H1 (cell line): ENCODE measurements around the gene CDX2.

Experiments
- ATF2 ChIP-seq: IDR thresholded peaks from 2 replicates; pipeline ENCODE4 v1.6.1; 2012; ENCODE audit warnings: low read length, inconsistent platforms
- BCL11A ChIP-seq, 2 experiments: IDR thresholded peaks; one replicate each; pipeline ENCODE4 v1.6.1; 2011; ENCODE audit warnings: low read depth in 2 of 2, low read length in 2 of 2, mild to moderate bottlenecking in 2 of 2
- CTCF ChIP-seq, 3 experiments: IDR thresholded peaks; 1 replicate in 2 of 3; 2 replicates in 1 of 3; pipeline versions ENCODE4 v1.5.1 to v1.6.1; 2011; ENCODE audit warnings: low read length in 3 of 3, mild to moderate bottlenecking in 3 of 3, inconsistent platforms in 2 of 3, low read depth in 1 of 3, moderate library complexity in 1 of 3; ENCODE audit not compliant: insufficient read depth in 1 of 3; ENCODE audit errors: control extremely low read depth in 1 of 3
- FOSL1 ChIP-seq: IDR thresholded peaks from 2 replicates; pipeline ENCODE4 v1.6.1; 2011; ENCODE audit warnings: mild to moderate bottlenecking, low read depth, low read length, moderate library complexity; ENCODE audit not compliant: insufficient read depth
- JUND ChIP-seq: IDR thresholded peaks from 2 replicates; pipeline ENCODE4 v1.6.1; 2011; ENCODE audit warnings: mild to moderate bottlenecking, improper control_type of control experiment, low read length
- KDM1A ChIP-seq: fragments of 200-600, 300-600 bp; sonication (generic); IDR thresholded peaks from 2 replicates; pipeline ENCODE4 v1.7.1; 2016; ENCODE audit warnings: mild to moderate bottlenecking, low read length, borderline replicate concordance
- MAFK ChIP-seq: IDR thresholded peaks from 2 replicates; pipeline ENCODE4 v1.6.1; 2012; ENCODE audit warnings: low read depth, mild to moderate bottlenecking, improper control_type of control experiment, low read length
- MAX ChIP-seq: IDR thresholded peaks from 2 replicates; pipeline ENCODE4 v1.6.1; 2012; ENCODE audit warnings: inconsistent platforms
- POLR2A ChIP-seq, 2 experiments: IDR thresholded peaks; 1 replicate in 1 of 2; 2 replicates in 1 of 2; pipeline ENCODE4 v1.6.1; 2011; ENCODE audit warnings: low read depth in 2 of 2, low read length in 2 of 2, mild to moderate bottlenecking in 2 of 2; ENCODE audit errors: control extremely low read depth in 1 of 2
- SIN3A ChIP-seq, 2 experiments: IDR thresholded peaks in 1 of 2; conservative IDR thresholded peaks in 1 of 2; 2 replicates each; pipeline ENCODE4 v1.6.1; 2011 to 2012; ENCODE audit warnings: low read length in 2 of 2, improper control_type of control experiment in 1 of 2, low read depth in 1 of 2, mild to moderate bottlenecking in 1 of 2
- SP2 ChIP-seq: IDR thresholded peaks from 2 replicates; pipeline ENCODE4 v1.6.1; 2012; ENCODE audit warnings: mild to moderate bottlenecking, low read length, inconsistent platforms
- USF2 ChIP-seq: IDR thresholded peaks from 2 replicates; pipeline ENCODE4 v1.6.1; 2011; ENCODE audit warnings: low read length, improper control_type of control experiment

GRCh38 chr13:27954406-27954851 is 14.7 kb downstream of the CDX2 start:
- TF ChIP-seq FOSL1 (no peak), JUND (no peak), MAX (no peak), CTCF (IDR thresholded peaks at IDR 0.05; ENCODE audit: control extremely low read depth in 1 of 3, insufficient read depth in 1 of 3, low read depth in 1 of 3, low read length in 3 of 3) (no peak), POLR2A (IDR thresholded peaks at IDR 0.05; ENCODE audit: control extremely low read depth in 1 of 2, low read depth in 2 of 2, low read length in 2 of 2) (no peak), USF2 (no peak), MAFK (no peak), ATF2 (no peak), BCL11A (IDR thresholded peaks at IDR 0.05; ENCODE audit: low read depth in 2 of 2, low read length in 2 of 2) (no peak), KDM1A (no peak), SP2 (no peak), SIN3A (conservative IDR thresholded peaks at IDR 0.05 in 1 of 2, IDR thresholded peaks at IDR 0.05 in 1 of 2; ENCODE audit: low read depth in 1 of 2, low read length in 2 of 2) (no peak)
